Prostate gland (tissue), 2 donors: ENCODE results near the gene LPIN1.

Source experiments
- POLR2A ChIP-seq: fragments of 450-650 bp; IDR thresholded peaks from one replicate; pipeline ENCODE4 v1.6.1; 2016; ENCODE audit warnings: antibody characterized with exemption, mild to moderate bottlenecking
- POLR2AphosphoS5 ChIP-seq: sonication (generic); formaldehyde crosslinking; IDR thresholded peaks from one replicate; pipeline ENCODE4 v1.6.1; 2017; ENCODE audit warnings: antibody characterized with exemption
- TF ChIP-seq, protein P1 (sequence below), 4 experiments: fragments of 200-600 bp in 2 of 4; fragments of 450-650 bp in 2 of 4; sonication (generic) in 2 of 4; IDR thresholded peaks; 1 replicate in 3 of 4; 2 replicates in 1 of 4; pipeline ENCODE4 v1.5.1; 2016 to 2019; ENCODE audit warnings: antibody characterized with exemption in 4 of 4, mild to moderate bottlenecking in 2 of 4, moderate library complexity in 2 of 4

DNA sequence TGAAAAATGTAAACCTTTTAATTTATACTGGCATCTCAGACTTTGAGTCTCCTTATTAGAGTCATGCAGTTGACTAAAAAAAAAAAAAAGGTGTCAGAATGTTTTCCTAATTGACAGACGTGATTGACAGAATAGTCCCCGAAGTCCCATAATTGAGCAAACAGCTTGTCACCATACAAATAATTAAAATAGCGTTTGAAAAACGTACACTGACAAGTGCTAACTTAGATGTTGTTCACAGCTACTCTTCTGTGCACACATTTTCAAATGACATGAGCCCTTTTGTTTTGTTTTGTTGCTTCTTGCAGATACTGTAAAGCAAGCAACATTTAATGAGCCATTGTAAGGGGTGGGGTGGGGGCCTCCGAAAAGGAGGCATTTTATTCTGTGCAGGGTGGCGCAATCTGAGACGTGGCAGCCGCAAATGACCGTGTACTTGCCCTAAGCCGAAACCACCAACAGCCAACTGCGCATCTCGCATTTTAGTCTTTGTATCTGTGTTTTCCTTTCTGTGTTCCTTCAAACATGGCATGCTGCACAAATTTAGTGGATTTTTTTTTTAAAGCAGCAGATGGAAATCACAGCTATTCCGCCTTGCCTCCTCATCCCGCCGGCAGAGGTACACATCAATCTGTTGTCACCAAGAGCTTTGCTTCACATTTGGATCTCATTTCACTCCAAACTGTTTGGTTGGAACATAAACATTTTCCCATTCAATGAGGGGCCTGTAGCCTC is 52.4 kb downstream of the LPIN1 start:
- TF ChIP-seq POLR2A (no peak), POLR2AphosphoS5 (no peak)
- TF ChIP-seq, protein P1, sequence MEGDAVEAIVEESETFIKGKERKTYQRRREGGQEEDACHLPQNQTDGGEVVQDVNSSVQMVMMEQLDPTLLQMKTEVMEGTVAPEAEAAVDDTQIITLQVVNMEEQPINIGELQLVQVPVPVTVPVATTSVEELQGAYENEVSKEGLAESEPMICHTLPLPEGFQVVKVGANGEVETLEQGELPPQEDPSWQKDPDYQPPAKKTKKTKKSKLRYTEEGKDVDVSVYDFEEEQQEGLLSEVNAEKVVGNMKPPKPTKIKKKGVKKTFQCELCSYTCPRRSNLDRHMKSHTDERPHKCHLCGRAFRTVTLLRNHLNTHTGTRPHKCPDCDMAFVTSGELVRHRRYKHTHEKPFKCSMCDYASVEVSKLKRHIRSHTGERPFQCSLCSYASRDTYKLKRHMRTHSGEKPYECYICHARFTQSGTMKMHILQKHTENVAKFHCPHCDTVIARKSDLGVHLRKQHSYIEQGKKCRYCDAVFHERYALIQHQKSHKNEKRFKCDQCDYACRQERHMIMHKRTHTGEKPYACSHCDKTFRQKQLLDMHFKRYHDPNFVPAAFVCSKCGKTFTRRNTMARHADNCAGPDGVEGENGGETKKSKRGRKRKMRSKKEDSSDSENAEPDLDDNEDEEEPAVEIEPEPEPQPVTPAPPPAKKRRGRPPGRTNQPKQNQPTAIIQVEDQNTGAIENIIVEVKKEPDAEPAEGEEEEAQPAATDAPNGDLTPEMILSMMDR (IDR thresholded peaks at IDR 0.05) = no peak
